CD4-positive, alpha-beta T cell treated with Interferon alpha-2 for 1 hour (primary cell): ENCODE data around the gene D2HGDH.
"Not testable (repeated sequence)": the region's sequence is repeated elsewhere in the genome, so short reads cannot be mapped to it uniquely, and the experiment has no call there.

Experiments
- DNase-seq, 2 donors: peaks; one replicate each; pipeline ENCODE4 v3.0.0-alpha.2; 2020 to 2022

Gene D2HGDH

GRCh38 chr2:241811201-241811951 is 76.9 kb downstream of the D2HGDH start:
- DNase-seq, result no peak

GRCh38 chr2:241811952-241812729 is 77.7 kb downstream of the D2HGDH start:
- DNase-seq, result no peak

DNA sequence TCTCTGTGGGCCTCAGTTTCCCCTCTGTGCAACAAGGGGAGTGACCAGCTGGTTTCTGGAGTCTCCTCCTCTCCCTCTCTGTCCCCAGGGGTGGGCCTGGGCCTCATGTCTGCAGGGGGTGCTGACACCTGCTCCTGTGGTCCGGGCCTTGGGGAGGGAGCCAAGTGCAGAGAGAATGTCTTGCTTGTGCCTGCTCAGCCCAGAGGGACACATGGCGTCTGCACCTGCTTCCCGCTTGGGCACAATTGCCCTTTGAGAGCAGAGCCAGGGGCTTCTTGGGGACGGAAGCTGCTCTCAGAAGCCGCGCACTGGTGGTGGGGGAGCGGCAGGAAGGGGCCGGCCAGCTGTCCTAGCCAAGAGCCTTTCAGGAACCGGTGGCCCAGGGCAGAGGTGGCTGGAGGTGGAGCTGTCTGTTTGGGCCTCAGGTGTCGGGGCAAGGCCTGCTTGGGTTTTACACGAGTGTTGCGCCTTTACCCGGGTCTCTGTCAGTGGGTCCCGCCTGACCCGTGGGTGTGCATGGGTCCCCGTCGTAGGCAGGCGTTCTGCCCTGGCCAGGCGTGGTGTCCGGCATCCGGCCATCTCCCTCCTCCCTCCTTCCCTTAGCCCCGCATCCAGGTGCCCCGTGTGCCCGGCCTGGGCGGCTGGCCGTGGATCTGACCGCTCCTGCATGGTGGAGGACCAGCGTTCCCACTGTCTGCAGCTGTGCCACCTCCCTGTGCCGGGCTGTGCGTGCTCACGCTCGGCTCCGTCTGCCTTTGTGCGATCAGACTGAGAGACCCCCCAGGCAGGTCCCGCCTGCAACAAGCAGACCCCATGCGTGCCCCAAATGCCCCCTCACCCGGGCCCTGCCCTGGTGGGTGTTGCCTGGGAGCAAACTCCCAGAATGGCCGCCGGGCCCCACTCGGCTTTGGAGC is 78.6 kb downstream of the D2HGDH start:
- DNase-seq, result no peak

DNA sequence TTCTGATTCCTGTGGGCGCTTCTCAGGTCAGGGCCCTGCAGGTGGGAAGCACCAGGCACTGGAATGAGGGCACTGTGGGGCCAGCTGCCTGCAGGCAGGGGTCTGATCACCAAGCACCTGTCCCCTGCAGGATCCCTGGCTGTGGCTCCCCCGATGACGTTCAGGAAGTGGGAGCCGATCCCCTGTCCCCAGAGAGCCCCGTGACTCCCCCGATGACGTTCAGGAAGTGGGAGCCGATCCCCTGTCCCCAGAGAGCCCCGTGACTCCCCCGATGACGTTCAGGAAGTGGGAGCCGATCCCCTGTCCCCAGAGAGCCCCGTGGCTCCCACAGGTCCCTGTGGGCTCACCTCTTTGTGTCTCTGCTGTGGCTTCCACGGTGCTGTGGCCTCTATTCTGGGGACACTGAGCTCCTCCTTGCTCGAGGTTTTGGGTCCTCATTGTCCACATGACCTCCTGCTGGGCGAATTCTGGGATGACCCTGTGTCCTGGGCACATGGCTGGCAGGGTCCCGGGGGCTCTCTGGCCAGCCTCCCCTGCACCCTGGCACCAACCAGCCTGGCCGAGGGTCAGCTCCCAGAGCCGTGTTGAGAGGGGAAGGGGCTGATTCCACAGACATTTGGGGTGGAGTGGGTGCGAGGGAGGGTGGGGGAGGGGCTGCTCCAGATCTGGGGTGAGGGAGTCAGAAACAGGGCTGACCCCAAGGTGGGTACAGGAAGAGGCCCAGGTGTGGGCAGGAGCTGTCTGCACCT is 79.4 kb downstream of the D2HGDH start:
- DNase-seq, result peak in 1 of 2 donors; percentile 49

- no peak for DNase-seq
These were observed 79.9 kb downstream of the D2HGDH start for GRCh38 chr2:241814393-241814642.

- DNase-seq, result no peak
These were observed 80.4 kb downstream of the D2HGDH start for GRCh38 chr2:241814643-241815476.

DNA sequence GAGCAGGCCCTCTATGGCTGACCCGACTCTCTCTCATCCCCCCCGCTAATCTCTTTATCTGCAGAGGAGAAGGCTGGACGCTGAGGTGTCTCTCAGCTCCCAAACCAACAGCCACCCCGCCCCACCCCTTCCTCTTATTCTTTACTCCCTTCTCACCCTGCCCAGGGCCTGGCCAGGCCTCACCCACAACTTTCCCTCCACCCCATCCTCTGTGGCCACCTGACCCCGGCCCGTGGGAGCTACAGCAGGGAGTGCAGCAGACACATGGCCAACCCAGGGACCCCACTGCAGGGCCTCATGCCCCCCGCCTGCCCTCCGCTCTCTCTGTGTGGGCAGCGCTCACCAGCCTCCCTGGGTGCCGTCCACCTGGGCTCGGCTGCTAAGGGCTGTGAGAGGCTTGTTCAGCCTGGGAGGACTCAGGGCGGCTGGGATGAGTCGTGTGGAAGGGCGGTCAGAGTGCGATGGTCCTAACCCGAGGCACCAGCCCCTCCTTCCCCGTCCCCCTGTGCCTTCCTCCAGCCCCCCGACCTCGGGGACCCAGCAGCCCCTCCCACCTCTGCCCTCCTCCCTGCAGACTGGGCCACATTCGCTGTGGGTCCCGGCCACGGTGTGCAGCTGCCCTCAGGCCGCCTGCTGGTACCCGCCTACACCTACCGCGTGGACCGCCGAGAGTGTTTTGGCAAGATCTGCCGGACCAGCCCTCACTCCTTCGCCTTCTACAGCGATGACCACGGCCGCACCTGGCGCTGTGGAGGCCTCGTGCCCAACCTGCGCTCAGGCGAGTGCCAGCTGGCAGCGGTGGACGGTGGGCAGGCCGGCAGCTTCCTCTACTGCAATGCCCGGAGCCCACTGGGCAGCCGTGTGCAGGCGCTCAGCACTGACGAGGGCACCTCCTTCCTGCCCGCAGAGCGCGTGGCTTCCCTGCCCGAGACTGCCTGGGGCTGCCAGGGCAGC is 81.3 kb downstream of the D2HGDH start:
- DNase-seq, result no peak

GRCh38 chr2:241816431-241817121 is 82.1 kb downstream of the D2HGDH start:
- DNase-seq, result no peak

- DNase-seq, result no peak
These were observed 82.8 kb downstream of the D2HGDH start for GRCh38 chr2:241817126-241817820.

- not testable (repeated sequence) for DNase-seq
These were observed 83.4 kb downstream of the D2HGDH start for GRCh38 chr2:241817821-241818215.
